Neuronal stem cell (in vitro differentiated cells): ENCODE data around the gene NCOR2.

ENCODE experiments used
- DNase-seq: peaks from one replicate; pipeline ENCODE4 v3.0.0-alpha.2; 2013; ENCODE audit warnings: low spot score
- H2AFZ ChIP-seq: one replicate; pipeline ENCODE4 v1.6.1; 2013; ENCODE audit warnings: mild to moderate bottlenecking, low read length, inconsistent platforms
- H2AK5ac ChIP-seq: 2 replicates; pipeline ENCODE4 v1.6.1; 2013; ENCODE audit warnings: low read depth, mild to moderate bottlenecking, inconsistent platforms, low read length, moderate library complexity, mixed read lengths
- H2BK120ac ChIP-seq: 2 replicates; pipeline ENCODE4 v1.6.1; 2013; ENCODE audit warnings: low read depth, mild to moderate bottlenecking, inconsistent platforms, low read length, moderate library complexity, mixed read lengths
- H2BK12ac ChIP-seq: one replicate; pipeline ENCODE4 v1.6.1; 2013; ENCODE audit warnings: low read length, inconsistent platforms
- H2BK15ac ChIP-seq: 2 replicates; pipeline ENCODE4 v1.6.1; 2013; ENCODE audit warnings: mild to moderate bottlenecking, low read length, inconsistent platforms, mixed read lengths
- H2BK5ac ChIP-seq: one replicate; pipeline ENCODE4 v1.6.1; 2013; ENCODE audit warnings: inconsistent platforms, mild to moderate bottlenecking, low read length, moderate library complexity
- H3K14ac ChIP-seq: one replicate; pipeline ENCODE4 v1.6.1; 2013; ENCODE audit warnings: low read length, inconsistent platforms
- H3K18ac ChIP-seq: 2 replicates; pipeline ENCODE4 v1.6.1; 2013; ENCODE audit warnings: low read length, inconsistent platforms
- H3K23ac ChIP-seq: 2 replicates; pipeline ENCODE4 v1.6.1; 2013; ENCODE audit warnings: low read depth, mild to moderate bottlenecking, mixed read lengths, low read length, inconsistent platforms; ENCODE audit not compliant: poor library complexity
- H3K27ac ChIP-seq: replicated peaks from 3 replicates; pipeline ENCODE4 v1.5.1; 2013; ENCODE audit warnings: low read length, inconsistent platforms
- H3K27me3 ChIP-seq, 3 experiments: 2 replicates each; pipeline ENCODE4 v1.6.1; 2013; ENCODE audit warnings: low read length in 3 of 3, mild to moderate bottlenecking in 2 of 3, inconsistent platforms in 1 of 3, low read depth in 1 of 3, mixed read lengths in 1 of 3, moderate library complexity in 1 of 3; ENCODE audit not compliant: control insufficient read depth in 3 of 3, insufficient read depth in 3 of 3
- H3K36me3 ChIP-seq, 2 donors: replicated peaks in 1 of 2; 2 replicates each; pipeline ENCODE4 v1.6.1; 2013; ENCODE audit warnings: low read length in 2 of 2; ENCODE audit not compliant: control insufficient read depth in 2 of 2, insufficient read depth in 2 of 2
- H3K4ac ChIP-seq: 2 replicates; pipeline ENCODE4 v1.6.1; 2013; ENCODE audit warnings: inconsistent platforms, mild to moderate bottlenecking, low read length, moderate library complexity
- H3K4me1 ChIP-seq, 2 donors: 1 replicate in 1 of 2; 2 replicates in 1 of 2; pipeline ENCODE4 v1.6.1; 2013; ENCODE audit warnings: low read length in 2 of 2, low read depth in 1 of 2; ENCODE audit not compliant: control insufficient read depth in 2 of 2, insufficient read depth in 1 of 2
- H3K4me2 ChIP-seq: one replicate; pipeline ENCODE4 v1.6.1; 2013; ENCODE audit warnings: mild to moderate bottlenecking, low read length, inconsistent platforms; ENCODE audit not compliant: insufficient read depth, poor library complexity, severe bottlenecking
- H3K4me3 ChIP-seq, 2 donors: 2 replicates each; pipeline ENCODE4 v1.5.1; 2013; ENCODE audit warnings: low read length in 2 of 2, mild to moderate bottlenecking in 2 of 2, inconsistent platforms in 1 of 2, moderate library complexity in 1 of 2
- H3K79me1 ChIP-seq: one replicate; pipeline ENCODE4 v1.6.1; 2013; ENCODE audit warnings: low read depth, mild to moderate bottlenecking, inconsistent platforms, low read length, moderate library complexity
- H3K9ac ChIP-seq: one replicate; pipeline ENCODE4 v1.6.1; 2013; ENCODE audit warnings: mild to moderate bottlenecking, low read depth, low read length, inconsistent platforms; ENCODE audit not compliant: poor library complexity
- H3K9me3 ChIP-seq, 2 donors: replicated peaks in 1 of 2; 2 replicates each; pipeline versions ENCODE3 to v1.6.1; 2013; ENCODE audit warnings: low read length in 2 of 2, mild to moderate bottlenecking in 2 of 2, inconsistent platforms in 1 of 2, low read depth in 1 of 2, mixed read lengths in 1 of 2, moderate library complexity in 1 of 2; ENCODE audit not compliant: control insufficient read depth in 2 of 2, insufficient read depth in 1 of 2
- H4K8ac ChIP-seq: one replicate; pipeline ENCODE4 v1.6.1; 2013; ENCODE audit warnings: low read depth, mild to moderate bottlenecking, inconsistent platforms, low read length, moderate library complexity
- H4K91ac ChIP-seq: one replicate; pipeline ENCODE4 v1.6.1; 2013; ENCODE audit warnings: low read length, low read depth, mild to moderate bottlenecking, inconsistent platforms; ENCODE audit not compliant: poor library complexity
- WGBS, 2 donors: extraction: QIAGEN DNeasy Blood & Tissue Kit; methylation state at CpG; one replicate each; pipeline ENCODE4 v1.1.7; 2013; ENCODE audit warnings: missing lambda C conversion rate in 2 of 2, mixed read lengths in 1 of 2; ENCODE audit not compliant: insufficient read length in 2 of 2, insufficient replicate concordance in 1 of 2; ENCODE audit errors: extremely low coverage in 2 of 2; 5-methylcytosine and 5-hydroxymethylcytosine counted together

NCOR2 gene

GRCh38 chr12:124519746-124520145 is 47.7 kb downstream of the NCOR2 start:
- peaks cover 0 to 2% of the 10 kb centered on the region in 2 donors for H3K36me3 ChIP-seq
- H3K79me1 ChIP-seq, result peaks cover 19% of the 10 kb centered on the region
- H3K9ac ChIP-seq, result no peak overlapping the region
- H2BK120ac ChIP-seq, result no peak overlapping the region
- no peak overlapping the region for H2BK5ac ChIP-seq
- H3K4me3 ChIP-seq, result no peak overlapping the region
- peak overlapping the region; percentile 89 for H2AK5ac ChIP-seq
- no peak for DNase-seq
- peak overlapping the region; percentile 96 for H3K27ac ChIP-seq
- peaks cover 0 to 3% of the 10 kb centered on the region in 2 donors for H3K9me3 ChIP-seq
- H4K91ac ChIP-seq, result no peak overlapping the region
- H2BK12ac ChIP-seq, result peak overlapping the region; percentile 67
- peak overlapping the region; percentile 27 for H3K14ac ChIP-seq
- no peak overlapping the region for H2AFZ ChIP-seq
- WGBS, 2 donors, result no CpG with 5 or more reads among the region's 10 CpGs
- peak overlapping the region; percentile 36 for H3K23ac ChIP-seq
- H3K27me3 ChIP-seq, result no peaks in the 10 kb centered on the region
- no peak overlapping the region for H2BK15ac ChIP-seq
- no peak overlapping the region for H3K4me2 ChIP-seq
- H3K4ac ChIP-seq, result no peak overlapping the region
- peaks cover 20 to 38% of the 10 kb centered on the region in 2 donors for H3K4me1 ChIP-seq
- no peak overlapping the region for H4K8ac ChIP-seq
- H3K18ac ChIP-seq, result peak overlapping the region; percentile 68

GRCh38 chr12:124518051-124518932 is 49.1 kb downstream of the NCOR2 start:
- peak; percentile 75 for DNase-seq
- H2BK120ac ChIP-seq, result peak overlapping the region; percentile 77
- H3K27me3 ChIP-seq, result no peaks in the 10 kb centered on the region
- peaks cover 23 to 46% of the 10 kb centered on the region in 2 donors for H3K4me1 ChIP-seq
- peak overlapping the region; percentile 93 for H2BK5ac ChIP-seq
- peak overlapping the region; percentile 86 for H3K4ac ChIP-seq
- peak overlapping the region; percentile 25 for H2BK12ac ChIP-seq
- peak overlapping the region; percentile 96 for H3K27ac ChIP-seq
- peaks cover 0 to 2% of the 10 kb centered on the region in 2 donors for H3K36me3 ChIP-seq
- peak overlapping the region; percentile 94 for H2BK15ac ChIP-seq
- H4K91ac ChIP-seq, result peak overlapping the region; percentile 92
- H2AK5ac ChIP-seq, result peak overlapping the region; percentile 99
- H3K9me3 ChIP-seq, result peaks cover 0 to 3% of the 10 kb centered on the region in 2 donors
- WGBS, 2 donors, result no CpG with 5 or more reads among the region's 51 CpGs
- H3K4me3 ChIP-seq, result peak overlapping the region in 1 of 2 donors; percentile 49
- no peak overlapping the region for H4K8ac ChIP-seq
- peak overlapping the region; percentile 84 for H2AFZ ChIP-seq
- no peak overlapping the region for H3K23ac ChIP-seq
- peak overlapping the region; percentile 79 for H3K9ac ChIP-seq
- peak overlapping the region; percentile 93 for H3K18ac ChIP-seq
- peak overlapping the region; percentile 47 for H3K4me2 ChIP-seq
- peaks cover 23% of the 10 kb centered on the region for H3K79me1 ChIP-seq
- H3K14ac ChIP-seq, result no peak overlapping the region
